Measurements from ENCODE around the gene MYO1F. TPM values are rescaled to one million over a fixed set of nuclear protein-coding genes. Genes with fewer than 3 reads are reported as not detected.

MYO1F gene
- total RNA-seq, 4 donors from 2014 or later: 2.2 to 6.3 (median 3.2) TPM

DNA sequence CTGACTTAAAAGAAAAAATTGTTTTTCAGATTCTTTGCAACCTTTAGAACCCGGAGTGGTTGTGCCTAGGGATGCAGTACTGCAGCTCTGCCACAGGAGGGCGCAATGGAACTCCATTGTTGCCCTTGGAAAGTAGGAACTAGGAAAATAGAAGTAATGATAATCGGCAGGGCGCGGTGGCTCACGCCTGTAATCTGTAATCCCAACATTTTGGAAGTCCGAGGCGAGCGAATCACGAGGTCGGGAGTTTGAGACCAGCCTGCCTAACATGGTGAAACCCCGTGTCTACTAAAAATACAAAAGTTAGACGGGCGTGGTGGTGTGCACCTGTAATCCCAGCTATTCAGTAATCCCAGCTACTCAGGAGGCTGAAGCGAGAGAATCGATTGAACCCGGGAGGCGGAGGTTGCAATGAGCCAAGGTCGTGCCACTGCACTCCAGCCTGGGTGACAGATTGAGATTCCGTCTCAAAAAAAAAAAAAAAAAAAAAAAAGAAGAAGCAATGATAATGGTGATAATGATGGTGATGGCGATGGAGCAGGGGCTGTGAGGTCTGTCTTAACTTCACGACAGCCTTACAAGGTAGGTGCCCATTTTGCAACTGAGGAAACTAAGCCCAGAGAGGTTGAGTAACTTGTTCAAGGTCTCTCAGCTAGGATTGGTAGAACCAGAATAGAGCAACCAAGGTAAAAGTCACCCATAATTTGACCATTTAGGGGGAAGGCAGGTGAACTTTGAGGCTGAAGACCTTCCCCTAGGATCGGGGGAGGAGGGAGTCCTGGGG lies 38.8 kb upstream of the MYO1F start:
- intact Hi-C loops (cut with DNase I; ENCODE audit: low total_unique reads): no loop called here
- DNase-seq (ENCODE audit: low spot score in 2 of 2): peak; percentile 62 to 93
- H3K4me3 ChIP-seq (ENCODE audit: low read depth, poor library complexity, severe bottlenecking): no peak overlapping the region
- TF ChIP-seq, protein P1, sequence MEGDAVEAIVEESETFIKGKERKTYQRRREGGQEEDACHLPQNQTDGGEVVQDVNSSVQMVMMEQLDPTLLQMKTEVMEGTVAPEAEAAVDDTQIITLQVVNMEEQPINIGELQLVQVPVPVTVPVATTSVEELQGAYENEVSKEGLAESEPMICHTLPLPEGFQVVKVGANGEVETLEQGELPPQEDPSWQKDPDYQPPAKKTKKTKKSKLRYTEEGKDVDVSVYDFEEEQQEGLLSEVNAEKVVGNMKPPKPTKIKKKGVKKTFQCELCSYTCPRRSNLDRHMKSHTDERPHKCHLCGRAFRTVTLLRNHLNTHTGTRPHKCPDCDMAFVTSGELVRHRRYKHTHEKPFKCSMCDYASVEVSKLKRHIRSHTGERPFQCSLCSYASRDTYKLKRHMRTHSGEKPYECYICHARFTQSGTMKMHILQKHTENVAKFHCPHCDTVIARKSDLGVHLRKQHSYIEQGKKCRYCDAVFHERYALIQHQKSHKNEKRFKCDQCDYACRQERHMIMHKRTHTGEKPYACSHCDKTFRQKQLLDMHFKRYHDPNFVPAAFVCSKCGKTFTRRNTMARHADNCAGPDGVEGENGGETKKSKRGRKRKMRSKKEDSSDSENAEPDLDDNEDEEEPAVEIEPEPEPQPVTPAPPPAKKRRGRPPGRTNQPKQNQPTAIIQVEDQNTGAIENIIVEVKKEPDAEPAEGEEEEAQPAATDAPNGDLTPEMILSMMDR (IDR thresholded peaks at IDR 0.05): peak in 1 of 3 donors; percentile 66
- TF ChIP-seq POLR2A (IDR thresholded peaks at IDR 0.05): no peak
- WGBS, 2 donors: 31 to 33% methylated on average over 23 of the region's 23 CpGs

DNA sequence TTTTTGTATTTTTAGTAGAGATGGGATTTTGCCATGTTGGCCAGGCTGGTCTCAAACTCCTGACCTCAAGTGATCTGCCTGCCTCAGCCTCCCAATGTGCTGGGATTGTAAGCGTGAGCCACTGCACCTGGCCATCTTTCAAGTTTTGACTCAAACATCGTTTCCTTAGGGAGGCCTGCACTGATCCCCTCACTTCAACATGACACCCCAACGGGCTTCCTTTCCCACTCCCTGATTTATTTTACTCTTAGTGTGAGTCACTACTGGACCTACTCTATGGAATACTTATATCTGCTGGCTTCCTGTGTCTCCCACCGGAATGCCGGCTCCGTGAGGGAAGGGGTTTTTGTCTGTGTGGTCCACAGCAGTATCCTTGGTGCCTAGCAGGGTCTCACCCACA lies 37.8 kb upstream of the MYO1F start:
- intact Hi-C loops (cut with DNase I; ENCODE audit: low total_unique reads): no loop called here
- TF ChIP-seq, protein P1 (IDR thresholded peaks at IDR 0.05): no peak
- TF ChIP-seq POLR2A (IDR thresholded peaks at IDR 0.05): no peak
- 27 to 30% methylated on average over 6 of the region's 6 CpGs for WGBS, 2 donors
- no peak overlapping the region for H3K4me3 ChIP-seq (ENCODE audit: low read depth, poor library complexity, severe bottlenecking)
- no peak for DNase-seq (ENCODE audit: low spot score in 2 of 2)

DNA sequence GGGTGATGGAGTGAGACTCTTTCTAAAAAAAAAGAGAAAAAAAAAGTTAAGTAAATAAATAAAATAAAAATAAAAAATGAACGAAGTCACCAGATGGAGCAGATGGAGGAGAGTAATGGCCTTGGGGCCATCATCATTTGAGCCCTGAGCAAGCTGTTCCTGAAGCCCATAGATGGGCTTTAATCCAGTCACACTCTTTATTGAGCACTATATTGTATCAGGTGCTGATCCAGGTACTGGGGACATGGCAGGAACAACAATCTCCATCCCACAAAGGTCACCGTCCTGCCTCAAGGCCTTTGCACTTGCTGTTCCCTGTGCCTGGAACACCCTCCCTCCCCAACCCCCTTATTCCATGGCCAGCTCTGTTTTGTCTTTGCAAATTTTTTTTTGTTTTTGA lies 37.2 kb upstream of the MYO1F start:
- 70 to 86% methylated on average over 2 of the region's 2 CpGs for WGBS, 2 donors
- no peak overlapping the region for H3K4me3 ChIP-seq (ENCODE audit: low read depth, poor library complexity, severe bottlenecking)
- no peak for DNase-seq (ENCODE audit: low spot score in 2 of 2)
- intact Hi-C loops (cut with DNase I; ENCODE audit: low total_unique reads): no loop called here
- TF ChIP-seq POLR2A (IDR thresholded peaks at IDR 0.05): no peak
- TF ChIP-seq, protein P1 (IDR thresholded peaks at IDR 0.05): no peak

DNA sequence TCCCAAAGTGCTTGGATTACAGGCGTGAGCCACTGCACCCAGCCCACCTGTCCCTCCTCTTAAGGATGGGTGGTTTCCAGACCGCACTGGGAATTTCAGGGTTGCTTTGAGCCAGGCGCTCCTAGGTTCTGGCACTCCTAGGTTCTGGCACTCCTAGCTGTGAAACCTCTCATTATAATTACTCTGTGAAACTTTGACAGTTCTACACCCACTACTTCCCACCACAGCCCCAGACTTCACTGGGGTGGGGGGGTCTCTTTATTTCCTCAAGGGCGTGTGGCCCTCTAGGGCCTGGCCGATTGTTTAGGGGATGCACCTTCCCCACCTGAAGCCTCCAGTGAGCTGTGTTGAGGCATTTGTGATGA lies 35.5 kb upstream of the MYO1F start:
- no peak for TF ChIP-seq POLR2A (IDR thresholded peaks at IDR 0.05)
- TF ChIP-seq, protein P1 (IDR thresholded peaks at IDR 0.05): no peak
- DNase-seq (ENCODE audit: low spot score in 2 of 2): no peak
- intact Hi-C loops (cut with DNase I; ENCODE audit: low total_unique reads): no loop called here
- 32 to 38% methylated on average over 5 of the region's 5 CpGs for WGBS, 2 donors
- no peak overlapping the region for H3K4me3 ChIP-seq (ENCODE audit: low read depth, poor library complexity, severe bottlenecking)

DNA sequence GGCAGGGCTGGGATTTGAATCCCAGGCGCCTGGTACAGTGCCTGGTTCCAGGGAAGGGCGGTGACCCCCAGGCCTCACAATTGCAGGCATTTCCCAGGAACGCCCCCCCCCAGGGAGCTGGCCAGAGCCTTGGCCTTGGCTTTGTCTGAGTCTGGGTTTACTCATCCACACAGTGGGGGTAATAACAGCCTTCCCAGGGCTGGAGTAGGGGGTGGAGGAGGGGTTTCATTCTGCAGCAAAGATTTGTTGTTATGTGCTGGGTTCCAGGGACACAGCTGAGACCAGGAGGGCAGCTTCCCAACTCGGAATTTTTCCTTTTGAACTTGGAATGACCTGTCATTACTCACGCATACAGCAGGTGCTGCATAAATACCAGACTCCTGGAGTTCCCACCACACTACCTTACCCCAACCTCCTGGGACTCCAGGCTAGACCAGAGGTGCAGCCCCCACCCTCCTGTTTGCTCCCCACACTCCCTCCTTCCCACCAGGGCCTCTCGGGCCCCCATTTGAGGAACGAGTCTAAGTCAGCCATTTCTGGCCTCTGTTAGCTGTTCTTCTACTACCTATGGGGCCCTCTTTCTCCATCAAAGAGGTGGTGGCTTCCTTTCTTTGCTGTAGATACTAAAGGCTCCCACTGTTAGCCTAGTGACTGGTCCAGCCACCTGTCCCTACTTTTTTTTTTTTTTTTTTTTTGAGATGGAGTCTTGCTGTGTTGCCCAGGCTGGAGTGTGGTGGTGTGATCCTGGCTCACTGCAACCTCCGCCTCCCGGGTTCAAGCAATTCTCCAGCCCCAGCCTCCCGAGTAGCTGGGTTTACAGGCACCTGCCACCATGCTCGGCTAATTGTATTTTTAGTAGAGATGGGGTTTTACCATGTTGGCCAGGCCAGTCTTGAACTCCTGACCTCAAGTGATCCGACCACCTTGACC lies 34.9 kb upstream of the MYO1F start:
- intact Hi-C loops (cut with DNase I; ENCODE audit: low total_unique reads): no loop called here
- WGBS, 2 donors: 27 to 44% methylated on average over 8 to 12 of the region's 12 CpGs
- no peak for TF ChIP-seq POLR2A (IDR thresholded peaks at IDR 0.05)
- TF ChIP-seq, protein P1 (IDR thresholded peaks at IDR 0.05): no peak
- H3K4me3 ChIP-seq (ENCODE audit: low read depth, poor library complexity, severe bottlenecking): no peak overlapping the region
- peak; percentile 73 to 95 for DNase-seq (ENCODE audit: low spot score in 2 of 2)

All from lower leg skin (tissue), 4 donors.